Activated T-helper 2 cell treated with anti-CD3 and anti-CD28 coated beads, Interferon-gamma antibody, Interleukin-2, Interleukin-4, amounts not matched to agents 10 μg/mL and 5 μg/mL and 100 μg/mL, durations not matched to agents 14 hours and 24 hours and 36 hours (primary cell): ENCODE measurements around the gene KRTAP4-9. TPM values are rescaled to one million over a fixed set of nuclear protein-coding genes. Genes with fewer than 3 reads are reported as not detected.
"Not testable (repeated sequence)": the region's sequence is repeated elsewhere in the genome, so short reads cannot be mapped to it uniquely, and the experiment has no call there.

Experiments used
- DNase-seq: peaks from one replicate; pipeline ENCODE4 v3.0.0; 2021; ENCODE audit warnings: low spot score
- H3K27ac Mint-ChIP-seq: one replicate; pipeline ENCODE4 v1.8.0; 2021; ENCODE audit warnings: mixed read lengths
- H3K27me3 Mint-ChIP-seq: one replicate; pipeline ENCODE4 v1.8.0; 2021; ENCODE audit warnings: low read depth, mixed read lengths
- H3K36me3 Mint-ChIP-seq: one replicate; pipeline ENCODE4 v1.8.0; 2021; ENCODE audit warnings: low read depth, mixed read lengths
- H3K4me1 Mint-ChIP-seq: one replicate; pipeline ENCODE4 v1.8.0; 2021; ENCODE audit warnings: low read depth, mixed read lengths
- H3K4me3 Mint-ChIP-seq: one replicate; pipeline ENCODE4 v1.8.0; 2021; ENCODE audit warnings: low read depth, mild to moderate bottlenecking, moderate library complexity, mixed read lengths
- H3K9me3 Mint-ChIP-seq: one replicate; pipeline ENCODE4 v1.8.0; 2021; ENCODE audit warnings: mixed read lengths
- intact Hi-C: fragments of 100-400 bp; cut with micrococcal nuclease; formaldehyde crosslinking; loops from one replicate; pipeline ENCODE4 v1.15.1; 2023
- total RNA-seq: library from RNA; stranded (reverse); gene quantifications from 2 replicates; pipeline ENCODE4 v1.2.3, GENCODE V29; 2022

KRTAP4-9 gene
- total RNA-seq, 1 donor from 2014 or later, result not detected

DNA sequence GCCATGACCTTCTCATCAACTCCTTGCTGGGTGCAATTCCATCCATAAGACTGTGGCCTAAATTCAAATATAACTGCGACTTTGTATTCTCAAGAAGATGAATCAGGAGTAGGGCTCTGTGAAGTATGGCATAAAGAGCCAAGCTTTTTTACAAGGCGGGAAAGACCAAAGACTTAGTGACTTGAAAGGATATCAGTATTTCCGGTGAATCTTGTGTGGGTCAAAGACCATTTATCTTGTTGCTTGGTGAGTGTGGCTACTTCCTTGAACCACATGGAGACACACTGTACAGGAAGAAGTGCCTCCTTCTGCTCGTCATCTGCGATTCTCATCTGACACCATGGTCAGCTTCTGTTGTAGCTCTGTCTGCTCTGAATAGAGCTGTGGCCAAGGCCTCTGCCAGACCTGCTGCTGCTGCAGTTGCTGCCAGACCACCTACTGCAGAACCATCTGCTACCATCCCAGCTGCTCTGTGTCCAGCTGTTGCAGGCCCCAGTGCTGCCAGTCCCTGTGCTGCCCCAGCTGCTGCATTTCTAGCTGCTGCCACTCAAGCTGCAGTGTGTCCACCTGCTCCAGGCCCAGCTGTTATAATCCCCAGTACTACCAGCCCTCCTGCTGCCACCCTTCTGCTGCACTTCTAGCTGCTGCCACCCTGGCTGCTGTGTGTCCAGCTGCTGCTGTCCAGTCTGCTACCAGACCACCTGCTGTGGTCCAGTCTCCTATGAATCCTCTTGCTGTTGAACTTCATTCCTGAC is 33.4 kb upstream of the KRTAP4-9 start:
- intact Hi-C loops, result no loop called here
- Mint-ChIP-seq H3K27me3 (peaks cover 12% of the 10 kb centered on the region), H3K27ac (no peak overlapping the region), H3K9me3 (no peaks in the 10 kb centered on the region), H3K36me3 (no peaks in the 10 kb centered on the region), H3K4me3 (no peak overlapping the region), H3K4me1 (no peaks in the 10 kb centered on the region)
- no peak for DNase-seq

DNA sequence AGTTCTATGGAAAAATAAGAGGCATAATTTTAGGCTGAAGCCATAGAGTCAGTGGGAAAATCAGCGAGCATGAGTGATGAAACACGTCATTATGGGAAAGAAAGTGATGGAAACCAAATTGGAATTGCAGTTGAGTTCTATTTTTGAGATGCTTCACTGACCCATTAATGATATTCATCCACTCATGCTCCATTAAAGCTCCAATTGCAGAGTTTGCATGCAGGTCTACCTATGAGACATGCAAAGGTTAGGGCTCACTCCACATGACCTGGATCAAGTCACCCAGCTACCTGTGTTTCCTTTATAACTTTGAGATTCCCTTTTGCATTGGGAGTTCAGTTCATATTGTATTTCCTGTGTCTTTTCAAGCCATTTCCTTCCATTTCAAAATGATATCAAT is 31.5 kb upstream of the KRTAP4-9 start:
- H3K4me3 Mint-ChIP-seq, result no peak overlapping the region
- intact Hi-C loops, result no loop called here
- peaks cover 16% of the 10 kb centered on the region for H3K27me3 Mint-ChIP-seq
- no peaks in the 10 kb centered on the region for H3K4me1 Mint-ChIP-seq
- no peak overlapping the region for H3K27ac Mint-ChIP-seq
- no peaks in the 10 kb centered on the region for H3K36me3 Mint-ChIP-seq
- no peaks in the 10 kb centered on the region for H3K9me3 Mint-ChIP-seq
- no peak for DNase-seq

DNA sequence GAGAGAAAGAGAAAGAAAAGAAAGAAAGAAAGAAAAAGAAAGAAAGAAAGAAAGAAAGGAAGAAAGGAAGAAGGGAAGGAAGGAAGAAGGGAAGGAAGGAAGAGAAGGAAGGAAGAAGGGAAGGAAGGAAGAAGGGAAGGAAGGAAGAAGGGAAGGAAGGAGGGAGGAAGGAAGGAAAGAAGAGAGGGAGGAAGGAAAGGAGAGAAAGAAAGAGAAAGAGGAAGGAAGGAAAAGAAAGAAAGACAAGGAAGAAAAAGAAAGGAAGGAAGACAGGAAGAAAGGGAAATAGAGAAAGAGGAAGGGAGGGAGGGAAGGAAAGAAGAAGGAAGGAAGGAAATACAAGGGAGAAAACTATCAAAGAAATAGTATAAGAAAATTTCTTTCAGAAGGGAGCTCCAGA is 28.4 kb upstream of the KRTAP4-9 start:
- H3K4me3 Mint-ChIP-seq, result no peak overlapping the region
- peaks cover 16% of the 10 kb centered on the region for H3K27me3 Mint-ChIP-seq
- no peak overlapping the region for H3K27ac Mint-ChIP-seq
- H3K9me3 Mint-ChIP-seq, result no peaks in the 10 kb centered on the region
- no peaks in the 10 kb centered on the region for H3K36me3 Mint-ChIP-seq
- DNase-seq, result no peak
- intact Hi-C loops, result no loop called here
- no peaks in the 10 kb centered on the region for H3K4me1 Mint-ChIP-seq

DNA sequence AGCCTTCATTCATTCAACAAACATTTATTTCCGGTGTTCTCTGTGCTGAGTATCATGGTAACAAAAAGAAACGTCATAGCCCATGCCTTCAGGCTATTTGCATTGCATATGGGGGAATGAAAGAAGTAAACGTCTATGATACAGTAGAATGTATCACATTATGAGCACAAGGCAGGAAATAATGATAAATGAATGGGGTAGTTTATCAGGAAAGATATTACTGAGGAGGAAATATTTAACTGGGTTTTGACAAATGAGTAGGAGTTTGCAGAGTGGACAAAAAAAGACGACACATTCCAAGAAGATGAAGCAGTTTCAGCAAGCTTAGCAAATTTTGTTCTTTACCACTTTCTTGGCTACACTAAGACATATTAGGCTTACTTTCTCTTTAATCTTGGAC is 22.6 kb upstream of the KRTAP4-9 start:
- no peaks in the 10 kb centered on the region for H3K9me3 Mint-ChIP-seq
- intact Hi-C loops, result no loop called here
- H3K27me3 Mint-ChIP-seq, result peaks cover 8% of the 10 kb centered on the region
- no peak for DNase-seq
- no peak overlapping the region for H3K27ac Mint-ChIP-seq
- no peaks in the 10 kb centered on the region for H3K36me3 Mint-ChIP-seq
- H3K4me3 Mint-ChIP-seq, result no peak overlapping the region
- no peaks in the 10 kb centered on the region for H3K4me1 Mint-ChIP-seq

DNA sequence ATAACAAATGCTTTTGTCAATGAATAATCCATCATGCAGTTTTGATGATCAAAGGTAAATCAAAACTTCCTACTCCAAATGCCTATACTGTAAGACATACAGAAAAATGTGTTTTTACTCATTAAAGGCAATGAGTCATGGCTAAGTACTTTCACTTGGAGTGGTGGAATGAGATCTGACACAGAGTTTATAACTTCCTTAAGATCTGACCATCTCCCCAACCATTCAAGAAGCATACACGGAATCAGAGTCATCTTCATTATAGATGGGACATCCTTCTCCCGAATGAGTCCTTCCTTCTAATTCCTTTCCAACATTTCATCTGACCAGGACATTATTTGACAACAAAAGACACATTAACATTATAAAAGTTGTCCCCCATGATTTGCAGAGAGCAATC is 21.8 kb upstream of the KRTAP4-9 start:
- intact Hi-C loops, H3K4me3 Mint-ChIP-seq, H3K36me3 Mint-ChIP-seq, DNase-seq, H3K27me3 Mint-ChIP-seq, H3K4me1 Mint-ChIP-seq, H3K27ac Mint-ChIP-seq, H3K9me3 Mint-ChIP-seq: not testable (repeated sequence)

DNA sequence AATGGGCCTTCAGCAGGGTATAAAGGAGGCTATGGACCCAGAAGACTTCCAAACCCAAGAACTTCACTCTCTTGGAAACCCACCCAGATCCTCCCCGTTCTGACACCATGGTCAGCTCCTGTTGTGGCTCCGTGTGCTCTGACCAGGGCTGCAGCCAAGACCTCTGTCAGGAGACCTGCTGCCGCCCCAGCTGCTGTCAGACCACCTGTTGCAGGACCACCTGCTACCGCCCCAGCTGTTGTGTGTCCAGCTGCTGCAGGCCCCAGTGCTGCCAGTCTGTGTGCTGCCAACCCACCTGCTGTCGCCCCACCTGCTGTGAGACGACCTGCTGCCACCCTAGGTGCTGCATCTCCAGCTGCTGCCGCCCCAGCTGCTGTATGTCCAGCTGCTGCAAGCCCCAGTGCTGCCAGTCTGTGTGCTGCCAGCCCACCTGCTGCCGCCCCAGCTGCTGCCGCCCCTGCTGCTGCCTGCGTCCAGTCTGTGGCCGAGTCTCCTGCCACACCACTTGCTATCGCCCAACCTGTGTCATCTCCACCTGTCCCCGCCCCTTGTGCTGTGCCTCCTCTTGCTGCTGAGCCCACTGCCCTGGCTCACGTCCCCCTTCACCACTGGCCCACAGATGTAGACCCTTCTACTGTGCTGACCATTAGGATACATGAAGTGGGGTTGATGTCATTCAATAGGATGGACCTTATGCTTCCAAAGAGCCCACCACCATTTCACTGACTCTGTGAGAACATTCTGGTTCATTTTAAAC is 20.9 kb upstream of the KRTAP4-9 start, which contains the start of gene KRTAP4-7:
TSS of gene KRTAP4-7 (plus strand) at position 51 of the 757 bp plus-strand sequence. CDS start at position 108, 57 bp downstream.
- H3K4me3 Mint-ChIP-seq, H3K9me3 Mint-ChIP-seq, H3K27me3 Mint-ChIP-seq, DNase-seq, H3K27ac Mint-ChIP-seq, H3K36me3 Mint-ChIP-seq, H3K4me1 Mint-ChIP-seq, intact Hi-C loops: not testable (repeated sequence)

DNA sequence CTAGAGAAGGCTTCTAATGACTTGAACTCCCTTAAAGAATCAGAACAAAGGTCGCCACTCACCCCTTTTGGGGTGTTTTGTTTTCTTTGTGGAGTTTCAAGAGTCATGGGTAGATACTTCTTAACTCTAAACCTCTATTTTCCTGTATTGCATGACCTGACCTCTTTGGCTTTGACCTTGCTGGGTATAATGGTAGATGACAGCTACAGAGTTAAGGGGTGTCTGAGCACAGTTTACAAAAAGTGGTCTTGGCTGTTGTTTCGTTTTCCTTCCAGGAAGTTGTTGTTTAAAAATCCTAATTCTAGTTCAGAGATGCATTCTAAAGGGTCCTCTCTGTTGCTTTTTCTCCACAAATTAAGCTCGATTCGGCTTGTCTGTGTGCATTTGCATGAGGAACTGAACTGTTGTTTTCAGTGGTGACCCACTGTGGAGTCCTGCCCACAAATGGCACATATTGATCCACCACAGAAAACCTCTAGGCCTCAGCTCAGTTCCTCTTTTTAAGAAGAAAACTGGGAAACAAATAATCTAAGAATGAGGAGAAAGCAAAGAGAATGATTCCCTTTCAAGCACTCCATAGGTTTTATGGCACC is 16.3 kb upstream of the KRTAP4-9 start:
- H3K36me3 Mint-ChIP-seq, intact Hi-C loops, H3K27ac Mint-ChIP-seq, DNase-seq, H3K9me3 Mint-ChIP-seq, H3K4me3 Mint-ChIP-seq, H3K4me1 Mint-ChIP-seq, H3K27me3 Mint-ChIP-seq: not testable (repeated sequence)

DNA sequence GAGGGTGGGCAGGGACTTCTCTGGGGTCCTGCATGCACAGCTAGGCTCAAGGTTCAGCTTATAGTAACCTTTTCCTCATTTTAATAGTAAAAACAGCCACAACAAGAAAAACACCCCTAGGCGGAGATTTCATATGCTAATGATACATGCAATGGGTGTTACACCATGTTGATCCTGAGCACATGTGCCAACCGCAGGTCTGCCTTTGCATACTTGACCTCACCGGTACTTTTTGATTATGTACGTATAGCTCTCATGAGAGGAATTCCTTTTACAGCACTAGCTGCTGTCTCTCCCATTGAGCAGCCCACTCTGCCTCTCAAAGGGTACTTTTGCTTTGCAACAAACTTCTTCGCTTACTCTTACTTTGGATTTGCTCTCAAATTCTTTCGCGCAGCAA is 9.1 kb upstream of the KRTAP4-9 start:
- H3K9me3 Mint-ChIP-seq, result peaks cover 4% of the 10 kb centered on the region
- no peaks in the 10 kb centered on the region for H3K36me3 Mint-ChIP-seq
- H3K4me3 Mint-ChIP-seq, result no peak overlapping the region
- intact Hi-C loops, result no loop called here
- H3K27ac Mint-ChIP-seq, result no peak overlapping the region
- H3K4me1 Mint-ChIP-seq, result no peaks in the 10 kb centered on the region
- DNase-seq, result no peak
- H3K27me3 Mint-ChIP-seq, result peaks cover 6% of the 10 kb centered on the region

DNA sequence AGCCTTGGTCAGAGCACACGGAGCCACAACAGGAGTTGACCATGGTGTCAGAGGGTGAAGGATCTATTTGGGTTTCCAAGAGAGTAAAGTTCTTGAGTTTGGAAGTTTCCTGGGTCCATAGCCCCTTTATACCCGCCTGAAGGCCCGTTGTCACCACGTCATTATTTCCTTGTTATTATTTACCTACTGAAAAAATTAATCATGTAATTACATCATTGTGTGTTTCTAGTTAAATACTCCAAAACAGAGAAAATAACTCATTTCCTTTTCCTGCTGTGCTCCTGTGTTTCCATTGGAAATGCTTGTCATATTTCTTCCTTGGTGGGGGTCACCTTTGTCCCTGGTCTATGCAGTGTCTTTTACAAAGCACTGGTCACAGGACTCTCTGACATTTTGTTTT is 7.1 kb upstream of the KRTAP4-9 start, which contains the start of gene KRTAP4-8:
TSS of gene KRTAP4-8 (minus strand) at position 101 of the 400 bp plus-strand sequence. CDS start at position 43, 58 bp downstream.
- Mint-ChIP-seq H3K27ac (no peak within 1 kb of the TSS), H3K27me3 (peaks cover 6% of the 10 kb centered on the region), H3K36me3 (no peaks in the 10 kb centered on the region), H3K4me3 (no peak within 1 kb of the TSS), H3K9me3 (peaks cover 2% of the 10 kb centered on the region), H3K4me1 (no peaks in the 10 kb centered on the region)
- no peak for DNase-seq
- intact Hi-C loops, result no loop called here

DNA sequence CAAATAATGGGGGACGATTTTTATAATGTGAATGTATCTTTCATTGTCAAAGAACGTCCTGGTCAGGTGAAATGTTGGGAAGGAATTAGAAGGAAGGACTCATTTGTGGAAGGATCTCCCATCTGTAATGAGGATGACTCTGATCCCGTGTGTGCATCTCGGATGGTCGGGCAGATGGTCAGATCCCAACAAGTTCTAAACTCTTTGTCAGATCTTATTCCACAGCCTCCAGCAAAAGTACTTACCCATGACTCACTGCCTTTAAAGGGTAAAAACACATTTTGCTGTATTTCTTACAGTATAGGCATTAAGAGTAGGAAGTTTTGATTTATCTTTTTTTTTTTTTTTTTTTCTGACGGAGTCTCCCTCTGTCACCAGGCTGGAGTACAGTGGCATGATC is 6.7 kb upstream of the KRTAP4-9 start:
- H3K4me3 Mint-ChIP-seq, result no peak overlapping the region
- no peaks in the 10 kb centered on the region for H3K9me3 Mint-ChIP-seq
- no peaks in the 10 kb centered on the region for H3K36me3 Mint-ChIP-seq
- no peak for DNase-seq
- H3K4me1 Mint-ChIP-seq, result no peaks in the 10 kb centered on the region
- intact Hi-C loops, result no loop called here
- H3K27ac Mint-ChIP-seq, result no peak overlapping the region
- peaks cover 6% of the 10 kb centered on the region for H3K27me3 Mint-ChIP-seq

DNA sequence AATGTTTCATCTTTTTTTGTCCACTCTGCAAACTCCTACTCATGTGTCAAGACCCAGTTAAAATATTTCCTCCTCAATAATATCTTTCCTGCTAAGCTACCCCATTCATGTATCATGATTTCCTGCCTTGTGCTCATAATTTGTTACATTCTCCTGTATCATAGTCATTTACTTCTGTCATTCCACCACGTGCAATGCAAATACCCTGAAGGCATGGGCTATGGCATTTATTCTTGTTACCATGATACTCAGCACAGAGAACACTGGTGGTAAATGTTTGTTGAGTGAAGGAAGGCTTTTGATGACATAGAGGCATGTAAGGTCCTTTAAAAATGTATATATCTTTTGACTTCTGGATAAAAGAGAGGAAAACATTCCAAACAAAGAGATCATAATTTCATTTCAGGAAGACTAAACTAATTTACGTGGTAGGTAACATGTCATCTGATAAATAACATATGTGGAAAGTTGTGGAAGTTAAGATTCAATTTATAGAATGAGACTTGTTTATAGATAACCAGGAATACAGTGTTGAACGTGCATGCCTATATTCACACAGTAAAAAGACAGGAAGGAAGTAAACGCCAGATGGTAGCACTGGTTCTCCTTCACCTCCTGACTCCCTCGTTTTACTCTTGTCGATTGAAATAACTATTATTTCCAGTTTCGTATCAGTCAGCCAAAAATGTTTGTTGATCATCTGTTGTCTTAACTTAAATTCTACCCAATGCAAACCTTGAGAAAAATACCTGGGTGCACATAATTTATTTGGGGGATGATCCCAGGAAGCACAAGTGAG is 5.3 kb upstream of the KRTAP4-9 start:
- H3K9me3 Mint-ChIP-seq, DNase-seq, H3K36me3 Mint-ChIP-seq, H3K27ac Mint-ChIP-seq, H3K4me1 Mint-ChIP-seq, intact Hi-C loops, H3K4me3 Mint-ChIP-seq, H3K27me3 Mint-ChIP-seq: not testable (repeated sequence)

DNA sequence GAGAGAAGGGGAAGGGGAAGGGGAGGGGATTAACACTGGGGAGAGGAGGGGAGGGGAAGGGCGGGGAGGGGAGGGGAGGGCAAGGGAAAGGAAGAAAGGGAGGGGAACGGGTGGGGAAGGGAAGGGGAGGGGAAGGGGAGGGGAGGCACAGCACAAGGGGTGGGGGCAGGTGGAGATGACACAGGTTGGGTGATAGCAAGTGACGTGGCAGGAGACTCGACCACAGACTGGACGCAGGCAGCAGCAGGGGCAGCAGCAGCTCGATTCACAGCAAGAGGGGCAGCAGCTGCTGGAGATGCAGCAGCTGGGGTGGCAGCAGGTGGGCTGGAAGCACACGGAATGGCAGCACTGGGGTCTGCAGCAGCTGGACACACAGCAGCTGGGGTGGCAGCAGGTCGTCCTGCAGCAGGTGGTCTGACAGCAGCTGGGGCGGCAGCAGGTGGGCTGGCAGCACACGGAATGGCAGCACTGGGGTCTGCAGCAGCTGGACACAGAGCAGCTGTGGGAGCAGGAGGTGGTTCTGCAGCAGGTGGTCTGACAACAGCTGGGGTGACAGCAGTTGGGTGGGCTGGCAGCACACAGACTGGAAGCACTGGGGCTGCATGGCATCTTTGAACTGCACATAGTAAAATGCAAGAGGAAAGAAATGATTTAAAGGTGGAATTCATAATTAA is 3.5 kb upstream of the KRTAP4-9 start, which contains the start of gene KRTAP4-16:
TSS of gene KRTAP4-16 (minus strand) at position 624 of the 674 bp plus-strand sequence. CDS start at position 624, 0 bp downstream.
- no peak within 1 kb of the TSS for H3K4me3 Mint-ChIP-seq
- DNase-seq, result no peak
- peaks cover 10% of the 10 kb centered on the region for H3K27me3 Mint-ChIP-seq
- intact Hi-C loops, result no loop called here
- no peaks in the 10 kb centered on the region for H3K9me3 Mint-ChIP-seq
- H3K36me3 Mint-ChIP-seq, result no peaks in the 10 kb centered on the region
- H3K27ac Mint-ChIP-seq, result no peak within 1 kb of the TSS
- no peaks in the 10 kb centered on the region for H3K4me1 Mint-ChIP-seq
